ENCODE results near the gene LCK.

The LCK gene

GRCh38 chr1:32311709-32312393, 60.8 kb downstream of the LCK start:
- H3K27ac Mint-ChIP-seq, result peak overlapping the region; percentile 52
- peaks cover 59% of the 10 kb centered on the region for H3K4me1 Mint-ChIP-seq (ENCODE audit: low read depth)
- H3K9me3 Mint-ChIP-seq (ENCODE audit: low read depth), result no peaks in the 10 kb centered on the region
- no peak overlapping the region for H3K4me3 Mint-ChIP-seq
- H3K27me3 Mint-ChIP-seq, result no peaks in the 10 kb centered on the region
- H3K36me3 Mint-ChIP-seq, result peaks cover 8% of the 10 kb centered on the region

GRCh38 chr1:32316903-32317277, 65.8 kb downstream of the LCK start:
- Mint-ChIP-seq H3K27ac (peak overlapping the region; percentile 41), H3K27me3 (no peaks in the 10 kb centered on the region), H3K9me3 (ENCODE audit: low read depth) (no peaks in the 10 kb centered on the region), H3K4me1 (ENCODE audit: low read depth) (peaks cover 29% of the 10 kb centered on the region), H3K36me3 (peaks cover 2% of the 10 kb centered on the region), H3K4me3 (no peak overlapping the region)

GRCh38 chr1:32318127-32318869, 67.2 kb downstream of the LCK start:
- no peak overlapping the region for H3K4me3 Mint-ChIP-seq
- no peaks in the 10 kb centered on the region for H3K27me3 Mint-ChIP-seq
- H3K27ac Mint-ChIP-seq, result no peak overlapping the region
- peaks cover 2% of the 10 kb centered on the region for H3K36me3 Mint-ChIP-seq
- peaks cover 37% of the 10 kb centered on the region for H3K4me1 Mint-ChIP-seq (ENCODE audit: low read depth)
- no peaks in the 10 kb centered on the region for H3K9me3 Mint-ChIP-seq (ENCODE audit: low read depth)

GRCh38 chr1:32321712-32322291, 70.7 kb downstream of the LCK start:
- peak overlapping the region; percentile 30 for H3K4me3 Mint-ChIP-seq
- no peaks in the 10 kb centered on the region for H3K9me3 Mint-ChIP-seq (ENCODE audit: low read depth)

GRCh38 chr1:32327204-32327603, 76.1 kb downstream of the LCK start:
- peaks cover 3% of the 10 kb centered on the region for H3K36me3 Mint-ChIP-seq
- H3K27me3 Mint-ChIP-seq, result no peaks in the 10 kb centered on the region
- peaks cover 21% of the 10 kb centered on the region for H3K4me1 Mint-ChIP-seq (ENCODE audit: low read depth)
- H3K9me3 Mint-ChIP-seq (ENCODE audit: low read depth), result no peaks in the 10 kb centered on the region
- H3K4me3 Mint-ChIP-seq, result no peak overlapping the region
- H3K27ac Mint-ChIP-seq, result no peak overlapping the region

More at GRCh38 chr1:32321712-32322291, 70.7 kb downstream of the LCK start:
- no peaks in the 10 kb centered on the region for H3K36me3 Mint-ChIP-seq
- H3K27me3 Mint-ChIP-seq, result no peaks in the 10 kb centered on the region
- peaks cover 34% of the 10 kb centered on the region for H3K4me1 Mint-ChIP-seq (ENCODE audit: low read depth)
- H3K27ac Mint-ChIP-seq, result peak overlapping the region; percentile 77

GRCh38 chr1:32329931-32330466, 78.9 kb downstream of the LCK start:
- Mint-ChIP-seq H3K27me3 (no peaks in the 10 kb centered on the region), H3K36me3 (peaks cover 3% of the 10 kb centered on the region), H3K4me3 (no peak overlapping the region), H3K27ac (peak overlapping the region; percentile 81), H3K9me3 (ENCODE audit: low read depth) (no peaks in the 10 kb centered on the region), H3K4me1 (ENCODE audit: low read depth) (peaks cover 16% of the 10 kb centered on the region)

GRCh38 chr1:32330558-32331151, 79.6 kb downstream of the LCK start:
- peaks cover 3% of the 10 kb centered on the region for H3K36me3 Mint-ChIP-seq
- H3K9me3 Mint-ChIP-seq (ENCODE audit: low read depth), result no peaks in the 10 kb centered on the region
- H3K27me3 Mint-ChIP-seq, result no peaks in the 10 kb centered on the region
- H3K27ac Mint-ChIP-seq, result peak overlapping the region; percentile 18
- no peak overlapping the region for H3K4me3 Mint-ChIP-seq
- H3K4me1 Mint-ChIP-seq (ENCODE audit: low read depth), result peaks cover 17% of the 10 kb centered on the region

- H3K36me3 Mint-ChIP-seq, result peaks cover 3% of the 10 kb centered on the region
- no peaks in the 10 kb centered on the region for H3K9me3 Mint-ChIP-seq (ENCODE audit: low read depth)
- H3K4me1 Mint-ChIP-seq (ENCODE audit: low read depth), result peaks cover 17% of the 10 kb centered on the region
- no peak overlapping the region for H3K4me3 Mint-ChIP-seq
- H3K27ac Mint-ChIP-seq, result no peak overlapping the region
- no peaks in the 10 kb centered on the region for H3K27me3 Mint-ChIP-seq
Measured at GRCh38 chr1:32331549-32331948, 80.5 kb downstream of the LCK start.

GRCh38 chr1:32332290-32333079, 81.4 kb downstream of the LCK start:
- no peaks in the 10 kb centered on the region for H3K27me3 Mint-ChIP-seq
- peak overlapping the region; percentile 28 for H3K27ac Mint-ChIP-seq
- peaks cover 25% of the 10 kb centered on the region for H3K4me1 Mint-ChIP-seq (ENCODE audit: low read depth)
- H3K36me3 Mint-ChIP-seq, result peaks cover 3% of the 10 kb centered on the region
- H3K9me3 Mint-ChIP-seq (ENCODE audit: low read depth), result no peaks in the 10 kb centered on the region
- no peak overlapping the region for H3K4me3 Mint-ChIP-seq

- Mint-ChIP-seq H3K27ac (peak overlapping the region; percentile 7), H3K4me1 (ENCODE audit: low read depth) (peaks cover 31% of the 10 kb centered on the region), H3K9me3 (ENCODE audit: low read depth) (no peaks in the 10 kb centered on the region), H3K4me3 (peak overlapping the region; percentile 75), H3K36me3 (peaks cover 3% of the 10 kb centered on the region), H3K27me3 (no peaks in the 10 kb centered on the region)
Measured at GRCh38 chr1:32333251-32333963, 82.3 kb downstream of the LCK start.

- H3K36me3 Mint-ChIP-seq, result peaks cover 3% of the 10 kb centered on the region
- H3K9me3 Mint-ChIP-seq (ENCODE audit: low read depth), result no peaks in the 10 kb centered on the region
- H3K4me1 Mint-ChIP-seq (ENCODE audit: low read depth), result peaks cover 39% of the 10 kb centered on the region
- no peaks in the 10 kb centered on the region for H3K27me3 Mint-ChIP-seq
- H3K27ac Mint-ChIP-seq, result peak overlapping the region; percentile 7
- peak overlapping the region; percentile 91 for H3K4me3 Mint-ChIP-seq
Measured at GRCh38 chr1:32334274-32334861, 83.3 kb downstream of the LCK start.

- no peaks in the 10 kb centered on the region for H3K9me3 Mint-ChIP-seq (ENCODE audit: low read depth)
- peak overlapping the region; percentile 91 for H3K4me3 Mint-ChIP-seq
- H3K27me3 Mint-ChIP-seq, result no peaks in the 10 kb centered on the region
- H3K27ac Mint-ChIP-seq, result peak overlapping the region; percentile 85
- H3K4me1 Mint-ChIP-seq (ENCODE audit: low read depth), result peaks cover 42% of the 10 kb centered on the region
- no peaks in the 10 kb centered on the region for H3K36me3 Mint-ChIP-seq
Measured at GRCh38 chr1:32334864-32335534, 83.9 kb downstream of the LCK start.

GRCh38 chr1:32335535-32335789, 84.4 kb downstream of the LCK start:
- H3K36me3 Mint-ChIP-seq, result no peaks in the 10 kb centered on the region
- H3K27me3 Mint-ChIP-seq, result no peaks in the 10 kb centered on the region
- peaks cover 42% of the 10 kb centered on the region for H3K4me1 Mint-ChIP-seq (ENCODE audit: low read depth)
- H3K4me3 Mint-ChIP-seq, result no peak overlapping the region
- no peak overlapping the region for H3K27ac Mint-ChIP-seq
- no peaks in the 10 kb centered on the region for H3K9me3 Mint-ChIP-seq (ENCODE audit: low read depth)
